ENCODE results near the gene LSR. TPM values are rescaled to one million over a fixed set of nuclear protein-coding genes. Genes with fewer than 3 reads are reported as not detected.

Gene LSR
- total RNA-seq, 4 donors from 2014 or later, result 5.1 to 19.2 (median 10.8) TPM

DNA sequence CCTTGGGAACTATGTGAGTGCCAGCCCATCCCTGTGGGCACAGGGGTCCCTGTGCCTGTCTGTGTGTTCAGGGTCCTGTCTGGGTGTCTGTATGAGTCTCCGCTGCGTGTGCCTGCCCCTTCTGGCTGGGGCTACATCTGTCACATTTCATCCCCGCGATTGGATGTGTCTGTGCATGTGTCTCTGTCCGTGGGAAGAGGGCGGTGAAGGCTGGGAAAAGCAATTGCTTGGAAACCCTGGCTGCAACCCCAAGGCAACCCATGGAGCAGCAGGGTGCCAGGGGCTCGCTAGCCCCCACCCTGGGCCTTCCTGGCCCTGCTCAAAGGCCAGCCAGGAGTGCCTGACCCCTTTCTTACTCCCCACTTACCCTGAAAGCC, 44.5 kb downstream of the LSR start:
- no peaks in the 10 kb centered on the region for H3K4me1 ChIP-seq
- no peaks in the 10 kb centered on the region for H3K36me3 ChIP-seq
- H3K9me3 ChIP-seq, result no peaks in the 10 kb centered on the region
- peaks cover 0 to 82% (median 0%) of the 10 kb centered on the region in 4 donors for H3K27me3 ChIP-seq
- TF ChIP-seq EP300 (IDR thresholded peaks at IDR 0.05) (no peak), POLR2A (IDR thresholded peaks at IDR 0.05; ENCODE audit: low read depth) (no peak), POLR2AphosphoS5 (IDR thresholded peaks at IDR 0.05) (no peak)
- TF ChIP-seq, protein P1, sequence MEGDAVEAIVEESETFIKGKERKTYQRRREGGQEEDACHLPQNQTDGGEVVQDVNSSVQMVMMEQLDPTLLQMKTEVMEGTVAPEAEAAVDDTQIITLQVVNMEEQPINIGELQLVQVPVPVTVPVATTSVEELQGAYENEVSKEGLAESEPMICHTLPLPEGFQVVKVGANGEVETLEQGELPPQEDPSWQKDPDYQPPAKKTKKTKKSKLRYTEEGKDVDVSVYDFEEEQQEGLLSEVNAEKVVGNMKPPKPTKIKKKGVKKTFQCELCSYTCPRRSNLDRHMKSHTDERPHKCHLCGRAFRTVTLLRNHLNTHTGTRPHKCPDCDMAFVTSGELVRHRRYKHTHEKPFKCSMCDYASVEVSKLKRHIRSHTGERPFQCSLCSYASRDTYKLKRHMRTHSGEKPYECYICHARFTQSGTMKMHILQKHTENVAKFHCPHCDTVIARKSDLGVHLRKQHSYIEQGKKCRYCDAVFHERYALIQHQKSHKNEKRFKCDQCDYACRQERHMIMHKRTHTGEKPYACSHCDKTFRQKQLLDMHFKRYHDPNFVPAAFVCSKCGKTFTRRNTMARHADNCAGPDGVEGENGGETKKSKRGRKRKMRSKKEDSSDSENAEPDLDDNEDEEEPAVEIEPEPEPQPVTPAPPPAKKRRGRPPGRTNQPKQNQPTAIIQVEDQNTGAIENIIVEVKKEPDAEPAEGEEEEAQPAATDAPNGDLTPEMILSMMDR (IDR thresholded peaks at IDR 0.05), result no peak
- no peak overlapping the region for H3K27ac ChIP-seq (replicated peaks in 1 of 4)
- H3K4me3 ChIP-seq, result no peak overlapping the region
- intact Hi-C loops (cut with DNase I), result no loop called here
- WGBS, result 31% methylated on average over 7 of the region's 7 CpGs
- no peak for DNase-seq (ENCODE audit: extremely low spot score)

DNA sequence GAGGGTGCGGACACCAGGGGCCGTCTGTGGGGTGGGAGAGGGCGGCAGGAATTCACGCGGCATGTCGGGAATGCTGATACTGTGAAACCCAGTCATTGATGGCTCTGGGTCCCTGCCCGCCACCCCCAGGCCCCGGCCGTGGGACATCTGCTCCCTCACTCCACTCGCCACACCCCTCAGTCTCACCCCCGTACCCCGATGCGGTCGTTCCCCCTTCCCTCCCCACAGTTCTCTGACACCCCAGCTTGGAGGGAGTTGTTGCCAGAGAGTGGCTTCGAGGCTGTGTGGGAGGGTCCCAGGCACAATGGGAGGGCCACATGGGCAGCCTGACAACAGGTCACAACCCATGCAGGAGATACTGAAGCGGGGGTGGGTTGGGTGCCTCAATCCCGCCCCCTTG, 45.0 kb downstream of the LSR start:
- Histone ChIP-seq H3K27me3 (peaks cover 0 to 82% (median 0%) of the 10 kb centered on the region in 4 donors), H3K4me1 (no peaks in the 10 kb centered on the region), H3K27ac (replicated peaks in 1 of 4) (no peak overlapping the region), H3K36me3 (no peaks in the 10 kb centered on the region), H3K9me3 (no peaks in the 10 kb centered on the region), H3K4me3 (no peak overlapping the region)
- intact Hi-C loops (cut with DNase I), result no loop called here
- no peak for DNase-seq (ENCODE audit: extremely low spot score)
- TF ChIP-seq, protein P1 (IDR thresholded peaks at IDR 0.05), result no peak
- no peak for TF ChIP-seq POLR2AphosphoS5 (IDR thresholded peaks at IDR 0.05)
- no peak for TF ChIP-seq POLR2A (IDR thresholded peaks at IDR 0.05; ENCODE audit: low read depth)
- no peak for TF ChIP-seq EP300 (IDR thresholded peaks at IDR 0.05)
- WGBS, result 68% methylated on average over 14 of the region's 17 CpGs

DNA sequence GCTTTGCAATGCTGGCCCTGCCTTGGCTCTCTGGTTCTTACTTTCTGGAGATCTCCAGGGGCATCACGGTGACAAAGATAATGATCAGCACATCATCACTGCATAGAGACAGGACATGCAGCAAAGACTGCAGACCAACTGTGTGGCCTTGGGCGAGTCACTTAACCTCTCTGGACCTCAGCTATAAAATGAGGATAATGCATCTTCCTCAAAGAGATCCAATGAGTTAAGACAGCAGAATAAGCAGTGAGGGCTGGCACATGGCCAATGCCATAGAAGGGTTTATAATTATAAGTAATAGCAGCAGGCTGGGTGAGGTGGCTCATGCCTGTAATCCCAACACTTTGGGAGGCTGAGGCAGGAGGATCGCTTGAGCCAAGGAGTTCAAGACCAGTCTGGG, 45.5 kb downstream of the LSR start:
- H3K4me3 ChIP-seq, result no peak overlapping the region
- no peak for DNase-seq (ENCODE audit: extremely low spot score)
- WGBS, result 65% methylated on average over 3 of the region's 3 CpGs
- no peaks in the 10 kb centered on the region for H3K9me3 ChIP-seq
- no peak overlapping the region for H3K27ac ChIP-seq (replicated peaks in 1 of 4)
- TF ChIP-seq, protein P1 (IDR thresholded peaks at IDR 0.05), result no peak
- TF ChIP-seq POLR2AphosphoS5 (IDR thresholded peaks at IDR 0.05) (no peak), EP300 (IDR thresholded peaks at IDR 0.05) (no peak), POLR2A (IDR thresholded peaks at IDR 0.05; ENCODE audit: low read depth) (no peak)
- no peaks in the 10 kb centered on the region for H3K4me1 ChIP-seq
- intact Hi-C loops (cut with DNase I), result no loop called here
- H3K27me3 ChIP-seq, result peaks cover 0 to 83% (median 2%) of the 10 kb centered on the region in 4 donors
- H3K36me3 ChIP-seq, result no peaks in the 10 kb centered on the region

DNA sequence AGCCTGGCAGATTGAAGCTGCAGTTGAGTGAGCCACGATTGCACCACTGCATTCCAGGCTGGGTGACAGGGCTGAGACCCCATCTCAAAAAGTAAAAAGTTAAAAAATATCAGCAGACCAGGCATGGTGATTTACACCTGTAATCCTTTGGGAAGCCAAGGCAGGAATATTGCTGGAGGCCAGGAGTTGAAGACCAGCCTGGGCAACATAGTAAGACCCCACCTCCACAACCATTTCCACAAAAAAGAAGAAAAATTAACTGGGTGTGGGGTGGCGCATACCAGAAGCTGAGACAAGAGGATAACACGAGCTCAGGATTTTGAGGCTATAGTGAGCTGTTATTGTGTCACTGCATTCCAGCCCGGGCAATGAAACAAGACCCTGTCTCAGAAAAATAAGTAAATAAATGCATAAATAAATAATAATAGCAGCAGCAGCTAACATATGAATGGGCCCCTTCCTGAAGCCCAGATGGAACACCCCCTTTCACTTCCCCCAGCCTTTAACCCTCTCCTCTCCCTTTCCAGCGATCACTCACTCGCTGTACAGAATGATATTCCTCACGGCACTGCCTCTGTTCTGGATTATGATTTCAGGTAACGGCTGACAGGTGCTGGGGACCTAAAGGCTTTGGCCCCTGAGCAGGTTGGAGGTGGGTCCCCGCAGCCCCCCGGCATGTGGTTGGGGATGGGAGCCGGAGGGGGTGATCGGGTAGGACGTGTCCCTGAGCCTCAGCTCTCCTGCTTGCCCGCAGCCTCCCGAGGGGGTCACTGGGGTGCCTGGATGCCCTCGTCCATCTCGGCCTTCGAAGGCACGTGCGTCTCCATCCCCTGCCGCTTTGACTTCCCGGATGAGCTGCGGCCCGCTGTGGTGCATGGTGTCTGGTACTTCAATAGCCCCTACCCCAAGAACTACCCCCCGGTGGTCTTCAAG, 46.3 kb downstream of the LSR start:
- DNase-seq (ENCODE audit: extremely low spot score), result no peak
- Histone ChIP-seq H3K27ac (replicated peaks in 1 of 4) (no peak overlapping the region), H3K27me3 (peaks cover 0 to 91% (median 4%) of the 10 kb centered on the region in 4 donors), H3K9me3 (no peaks in the 10 kb centered on the region), H3K4me1 (no peaks in the 10 kb centered on the region), H3K4me3 (no peak overlapping the region), H3K36me3 (no peaks in the 10 kb centered on the region)
- WGBS, result 59% methylated on average over 14 of the region's 25 CpGs
- intact Hi-C loops (cut with DNase I), result no loop called here
- TF ChIP-seq EP300 (IDR thresholded peaks at IDR 0.05), result no peak
- TF ChIP-seq POLR2A (IDR thresholded peaks at IDR 0.05; ENCODE audit: low read depth), result no peak
- no peak for TF ChIP-seq POLR2AphosphoS5 (IDR thresholded peaks at IDR 0.05)
- TF ChIP-seq, protein P1 (IDR thresholded peaks at IDR 0.05), result no peak

All from esophagus muscularis mucosa (tissue), 4 donors.